G401 (cell line): ENCODE data around the gene TSC22D2. TPM values are rescaled to one million over a fixed set of nuclear protein-coding genes. Genes with fewer than 3 reads are reported as not detected.
"Not testable (repeated sequence)": the region's sequence is repeated elsewhere in the genome, so short reads cannot be mapped to it uniquely, and the experiment has no call there.

Experiments used
- DNase-seq: peaks from one replicate; pipeline ENCODE4 v3.0.0-alpha.2; 2015; ENCODE audit warnings: low spot score
- in situ Hi-C: cut with HindIII; loops from 2 replicates; pipeline ENCODE4 v1.10.0; 2016; ENCODE audit warnings: low sequenced_read_pairs, mixed read lengths
- total RNA-seq: library from RNA; depleted of rRNA; stranded (reverse); fragments of >200 nt; shearing (Covaris generic); gene quantifications from 2 replicates; pipeline ENCODE4 v1.2.3, GENCODE V29; 2014

The TSC22D2 gene
- total RNA-seq, 1 experiment from 2014 or later: 10.4 TPM

- DNase-seq: no peak
- in situ Hi-C loops: no loop called here
These were observed 61.2 kb downstream of the TSC22D2 start for GRCh38 chr3:150469031-150469930.

DNA sequence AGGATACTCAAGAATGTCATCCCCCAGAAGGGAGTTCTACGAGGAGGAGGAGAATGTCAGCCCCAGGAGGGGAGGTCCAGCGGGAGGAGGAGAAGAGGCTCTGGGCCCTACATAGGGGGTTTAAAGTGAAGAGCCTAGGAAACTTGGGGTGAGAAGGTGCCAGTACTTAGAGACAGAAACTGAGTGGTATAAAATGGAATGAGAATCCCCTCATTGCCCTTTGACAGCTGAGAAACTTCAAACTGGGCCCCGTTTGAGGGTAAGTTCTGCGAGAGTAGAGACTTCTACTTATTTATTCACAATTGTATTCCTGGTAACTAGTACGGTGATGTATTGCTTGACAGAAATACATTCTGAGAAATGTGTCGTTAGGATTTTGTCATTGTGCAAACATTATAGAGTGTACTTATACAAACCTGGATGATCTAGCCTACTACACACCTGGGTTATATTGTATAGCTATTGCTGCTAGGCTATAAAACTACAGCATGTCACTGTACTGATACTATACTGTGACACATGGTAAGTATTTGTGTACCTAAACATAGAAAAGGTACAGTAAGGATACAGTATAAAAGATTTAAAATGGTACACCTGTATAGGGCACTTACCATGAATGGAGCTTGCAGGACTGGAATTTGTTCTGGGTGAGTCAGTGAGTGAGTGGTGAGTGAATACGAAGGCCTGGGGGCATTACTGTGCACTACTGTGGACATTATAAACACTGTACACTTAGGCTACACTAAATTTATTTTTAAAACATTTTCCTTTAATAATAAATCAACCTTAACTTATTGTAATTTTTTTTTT is 62.0 kb downstream of the TSC22D2 start:
- in situ Hi-C loops: no loop called here
- DNase-seq: no peak

- in situ Hi-C loops: no loop called here
- DNase-seq: no peak
These were observed 64.3 kb downstream of the TSC22D2 start for GRCh38 chr3:150472421-150472820.

GRCh38 chr3:150473161-150473560 is 65.1 kb downstream of the TSC22D2 start:
- in situ Hi-C loops: not testable (repeated sequence)

GRCh38 chr3:150479370-150479769 is 71.3 kb downstream of the TSC22D2 start:
- DNase-seq: no peak
- in situ Hi-C loops: no loop called here

More at GRCh38 chr3:150473161-150473560, 65.1 kb downstream of the TSC22D2 start:
- not testable (repeated sequence) for DNase-seq

GRCh38 chr3:150480877-150481276 is 72.8 kb downstream of the TSC22D2 start:
- DNase-seq: no peak
- in situ Hi-C loops: no loop called here

- in situ Hi-C loops: no loop called here
- no peak for DNase-seq
These were observed 75.1 kb downstream of the TSC22D2 start for GRCh38 chr3:150483226-150483625.

DNA sequence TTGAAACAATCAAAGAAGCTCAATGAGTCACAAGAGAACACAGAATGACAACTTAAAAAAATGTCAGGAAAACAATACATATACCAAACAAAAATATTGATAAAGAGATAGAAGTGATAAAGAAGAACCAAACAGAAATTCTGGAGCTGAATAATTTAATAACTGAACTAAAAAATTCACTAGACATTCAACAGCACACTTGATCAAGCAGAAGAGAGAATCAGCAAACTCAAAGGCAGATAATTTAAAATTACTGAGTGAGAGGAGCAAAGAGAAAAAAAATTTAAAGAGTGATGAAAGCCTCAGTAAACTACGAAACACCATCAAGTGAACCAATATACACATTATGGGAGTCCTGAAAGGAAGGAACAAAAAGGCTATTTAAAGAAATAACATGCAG is 76.3 kb downstream of the TSC22D2 start:
- in situ Hi-C loops: no loop called here
- DNase-seq: no peak

DNA sequence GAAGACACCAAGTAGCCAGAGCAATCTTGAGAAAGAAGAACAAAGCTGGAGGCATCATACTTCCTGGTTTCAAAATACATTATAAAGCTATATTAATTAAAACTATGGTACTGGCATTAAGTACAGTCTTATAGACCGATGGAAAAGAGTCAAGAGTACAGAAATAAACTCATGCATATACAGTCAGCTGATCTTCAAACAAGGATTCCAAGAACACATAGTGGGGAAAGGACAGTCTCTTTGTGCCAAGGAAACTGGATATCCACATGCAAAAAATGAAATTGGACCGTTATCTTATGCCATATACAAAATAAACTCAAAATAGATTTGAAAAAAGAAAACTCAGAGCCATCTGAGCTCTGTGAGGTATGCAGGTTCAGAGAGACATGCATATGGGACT is 80.8 kb downstream of the TSC22D2 start:
- no peak for DNase-seq
- in situ Hi-C loops: no loop called here

DNA sequence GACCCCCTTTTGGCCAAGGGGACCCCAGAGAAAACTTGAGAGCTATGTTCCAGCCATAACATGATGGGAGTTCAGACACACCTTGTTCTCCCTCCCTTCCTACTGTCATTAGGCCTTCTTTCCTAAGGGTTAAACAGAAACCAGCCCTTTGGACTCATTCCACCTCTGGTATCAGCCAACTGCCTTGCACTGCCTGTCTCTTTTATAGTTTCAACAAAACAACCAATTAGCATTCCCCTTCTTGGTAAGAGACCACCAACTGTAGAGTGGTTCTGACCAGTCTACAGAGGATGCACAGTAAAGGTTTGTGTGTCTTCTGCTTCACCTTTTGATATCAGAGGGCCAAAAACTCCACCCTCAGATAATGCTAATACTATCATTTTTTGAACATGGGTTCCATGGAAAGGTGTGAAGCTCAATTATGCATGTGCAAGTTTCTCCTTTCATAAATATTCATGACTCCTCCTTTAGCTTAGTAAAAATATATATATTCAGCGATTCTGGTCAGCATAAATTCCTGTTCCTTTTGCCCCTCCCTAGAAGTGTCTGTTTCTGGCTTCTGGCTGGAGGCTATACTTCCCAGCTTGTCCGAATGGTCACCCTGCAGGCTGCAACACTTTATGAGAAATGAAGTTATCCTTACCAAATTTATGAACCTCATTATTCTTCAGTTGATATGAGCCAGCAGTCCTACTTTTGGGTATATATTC is 82.3 kb downstream of the TSC22D2 start:
- no peak for DNase-seq
- in situ Hi-C loops: no loop called here

DNA sequence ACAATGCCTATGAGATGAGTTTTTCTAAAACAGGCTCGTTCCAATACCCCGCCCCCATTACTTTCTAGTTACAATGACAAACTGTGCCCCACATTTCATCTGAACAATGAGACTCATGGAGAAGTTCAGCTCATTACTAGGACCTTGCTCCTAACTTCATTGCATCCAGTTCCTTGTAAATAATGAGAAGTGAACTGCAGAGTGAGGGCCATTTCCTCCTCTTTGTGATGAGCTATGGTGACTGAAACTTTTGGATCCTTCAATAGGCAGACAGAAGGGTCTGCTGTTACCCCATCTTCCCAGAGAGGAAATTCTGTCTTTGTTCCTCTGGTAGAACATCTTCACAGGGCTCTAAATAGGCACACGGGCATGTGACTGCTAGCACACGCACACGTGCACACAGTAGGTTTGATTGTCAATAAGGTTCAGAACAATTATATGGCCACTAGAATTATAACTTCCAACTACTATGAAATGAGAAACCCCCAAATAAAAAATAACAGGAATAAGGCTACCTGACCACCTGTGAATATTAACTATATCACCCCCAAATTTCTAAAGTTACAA is 86.4 kb downstream of the TSC22D2 start:
- no peak for DNase-seq
- in situ Hi-C loops: no loop called here

DNA sequence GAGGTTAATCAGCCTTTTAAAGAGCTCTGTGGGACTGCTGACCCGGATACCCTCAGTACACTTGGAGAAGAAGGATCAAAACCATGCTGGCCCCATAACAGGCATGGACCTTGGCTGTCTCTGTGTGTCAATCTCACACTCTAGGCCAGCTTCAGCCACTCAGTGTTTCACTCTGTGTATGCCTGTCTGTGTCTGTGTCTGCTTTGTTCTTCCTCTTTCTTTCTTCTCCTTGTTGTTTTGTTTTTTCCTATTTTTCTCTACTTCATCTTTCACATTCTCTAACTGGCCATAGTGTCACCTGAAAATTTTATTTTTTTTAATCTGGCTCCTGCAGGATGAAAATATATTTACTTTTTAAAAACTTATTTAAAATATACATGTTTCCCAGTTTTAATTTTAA is 87.1 kb downstream of the TSC22D2 start:
- in situ Hi-C loops: no loop called here
- no peak for DNase-seq

DNA sequence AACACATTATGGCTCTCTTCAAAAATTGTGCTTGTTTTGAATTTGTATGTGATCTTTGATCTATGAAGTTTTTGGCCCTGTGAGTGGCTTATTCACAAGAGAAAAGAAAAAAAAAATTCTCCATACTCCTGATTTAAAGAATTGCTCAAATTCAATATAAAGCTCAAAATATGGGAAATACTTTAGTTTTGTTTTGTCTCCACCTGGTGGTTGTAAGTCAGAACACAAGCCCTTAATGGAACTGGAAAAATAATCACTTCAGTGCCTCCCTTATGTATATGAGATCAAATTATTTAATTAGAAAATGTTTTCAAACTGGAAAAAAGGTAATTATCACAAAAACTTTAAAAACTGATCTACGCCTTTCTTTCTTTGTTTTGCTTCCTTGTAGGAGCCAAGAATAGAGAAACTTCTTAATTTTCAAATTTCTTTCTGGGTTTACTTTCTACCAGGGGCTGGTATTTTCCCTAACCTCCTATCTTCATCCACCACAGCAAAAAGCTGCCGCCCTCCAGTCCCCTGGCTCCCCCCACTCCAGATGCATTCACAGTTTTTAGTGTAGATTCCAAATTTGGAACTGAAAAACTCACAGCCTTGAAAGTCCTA is 87.6 kb downstream of the TSC22D2 start:
- in situ Hi-C loops: no loop called here

GRCh38 chr3:150497956-150498355 is 89.9 kb downstream of the TSC22D2 start:
- in situ Hi-C loops: no loop called here
- DNase-seq: no peak

More for the DNA sequence above, 87.6 kb downstream of the TSC22D2 start:
- peak; percentile 64 for DNase-seq

- DNase-seq, in situ Hi-C loops: not testable (repeated sequence)
These were observed 92.9 kb downstream of the TSC22D2 start for GRCh38 chr3:150500960-150501359.

- no peak for DNase-seq
- in situ Hi-C loops: no loop called here
These were observed 95.5 kb downstream of the TSC22D2 start for GRCh38 chr3:150503402-150504099.

DNA sequence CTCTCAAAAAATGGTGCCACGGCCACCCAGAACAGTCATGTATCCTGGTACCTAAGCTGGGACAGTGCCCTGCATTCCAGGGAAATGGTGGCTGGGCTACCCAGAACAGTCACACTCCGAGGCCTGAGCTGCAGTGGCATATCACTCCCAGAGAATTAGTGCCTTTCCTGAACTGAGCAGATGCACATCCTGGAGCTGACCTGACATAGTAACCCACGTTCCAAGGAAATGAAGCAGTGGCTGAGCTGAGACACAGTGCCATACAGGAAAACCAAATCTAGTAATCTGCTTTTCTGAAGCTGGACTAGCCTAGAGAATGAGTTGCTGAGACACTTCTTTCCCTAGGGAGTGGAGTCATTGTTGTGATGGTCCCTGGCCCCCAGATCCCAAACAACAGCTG is 96.4 kb downstream of the TSC22D2 start:
- no peak for DNase-seq
- in situ Hi-C loops: no loop called here

GRCh38 chr3:150508401-150508800 is 100.3 kb downstream of the TSC22D2 start:
- DNase-seq: no peak
- in situ Hi-C loops: no loop called here
